Endothelial cell of umbilical vein (primary cell): ENCODE results near the gene TLE7.

Source experiments
- CTCF ChIP-seq, 2 donors: IDR thresholded peaks; 1 replicate in 1 of 2; 2 replicates in 1 of 2; pipeline ENCODE4 v1.5.1; 2011; ENCODE audit warnings: low read length in 2 of 2, mild to moderate bottlenecking in 2 of 2, moderate library complexity in 2 of 2, control low read depth in 1 of 2, inconsistent platforms in 1 of 2, low read depth in 1 of 2; ENCODE audit not compliant: insufficient read depth in 1 of 2; ENCODE audit errors: extremely low read depth in 1 of 2
- EZH2 ChIP-seq: IDR thresholded peaks from 2 replicates; pipeline ENCODE4 v1.6.1; 2012; ENCODE audit warnings: borderline replicate concordance, low read depth, mild to moderate bottlenecking, moderate library complexity, low read length, inconsistent platforms; ENCODE audit not compliant: severe bottlenecking
- GATA2 ChIP-seq: IDR thresholded peaks from 2 replicates; pipeline ENCODE4 v1.7.0; 2011; ENCODE audit warnings: low read depth, mild to moderate bottlenecking, moderate library complexity, mixed read lengths, low read length; ENCODE audit not compliant: insufficient read length, insufficient read depth
- MAX ChIP-seq: IDR thresholded peaks from 2 replicates; pipeline ENCODE4 v1.6.1; 2011; ENCODE audit not compliant: insufficient read depth, insufficient read length
- POLR2A ChIP-seq: IDR thresholded peaks from 2 replicates; pipeline ENCODE4 v1.6.1; 2012; ENCODE audit warnings: low read depth, mild to moderate bottlenecking, control low read depth, low read length

- no peak for TF ChIP-seq CTCF (IDR thresholded peaks at IDR 0.05; ENCODE audit: extremely low read depth in 1 of 2, insufficient read depth in 1 of 2, low read depth in 1 of 2, low read length in 2 of 2)
- no peak for TF ChIP-seq EZH2
- TF ChIP-seq MAX, result no peak
- no peak for TF ChIP-seq GATA2
- no peak for TF ChIP-seq POLR2A
These were observed 9.9 kb downstream of the TLE7 start for GRCh38 chr16:71431991-71432390.
